Activated naive CD8-positive, alpha-beta T cell treated with anti-CD3 and anti-CD28 coated beads, Interleukin-2, amount 10 ng/mL, durations not matched to agents 7 days and 5 days (primary cell): ENCODE measurements around the gene PFDN4. TPM values are rescaled to one million over a fixed set of nuclear protein-coding genes. Genes with fewer than 3 reads are reported as not detected.
"Not testable (repeated sequence)": the region's sequence is repeated elsewhere in the genome, so short reads cannot be mapped to it uniquely, and the experiment has no call there.

ENCODE experiments used
- ATAC-seq: fragments of 150-1000 bp; cut with Tn5 transposase; one replicate; pipeline ENCODE4 v1.10.0; 2021; ENCODE audit warnings: low read depth, moderate library complexity
- POLR2A ChIA-PET: fragments of 350-600 bp; sonication (Branson Sonifier 250); formaldehyde crosslinking; loops from one replicate; lab custom pipeline; 2021; ENCODE audit warnings: antibody characterized with exemption; lab: Charles Lee
- DNase-seq: peaks from one replicate; pipeline ENCODE4 v3.0.0; 2021
- H3K27ac Mint-ChIP-seq: one replicate; pipeline ENCODE4 v1.8.0; 2022; ENCODE audit warnings: mild to moderate bottlenecking, mixed read lengths
- H3K27me3 Mint-ChIP-seq: one replicate; pipeline ENCODE4 v1.8.0; 2022; ENCODE audit warnings: mild to moderate bottlenecking, moderate library complexity, mixed read lengths
- H3K36me3 Mint-ChIP-seq: one replicate; pipeline ENCODE4 v1.8.0; 2021; ENCODE audit warnings: mild to moderate bottlenecking, mixed read lengths
- H3K4me1 Mint-ChIP-seq: one replicate; pipeline ENCODE4 v1.8.0; 2021; ENCODE audit warnings: mixed read lengths
- H3K4me3 Mint-ChIP-seq: one replicate; pipeline ENCODE4 v1.8.0; 2022; ENCODE audit warnings: mild to moderate bottlenecking, moderate library complexity, mixed read lengths
- H3K9me3 Mint-ChIP-seq: one replicate; pipeline ENCODE4 v1.8.0; 2021; ENCODE audit warnings: mixed read lengths
- total RNA-seq, 2 experiments: library from RNA; stranded (reverse); gene quantifications; one replicate each; pipeline ENCODE4 v1.2.3, GENCODE V29; 2021

PFDN4 gene
- total RNA-seq, 2 experiments from 2014 or later: 16.5 to 18.6 TPM

- no peaks in the 10 kb centered on the region for H3K9me3 Mint-ChIP-seq
- no peak overlapping the region for H3K4me3 Mint-ChIP-seq
- DNase-seq: no peak
- H3K27me3 Mint-ChIP-seq: no peaks in the 10 kb centered on the region
- POLR2A ChIA-PET: no interaction called here
- H3K36me3 Mint-ChIP-seq: peaks cover 6% of the 10 kb centered on the region
- H3K27ac Mint-ChIP-seq: no peak overlapping the region
- H3K4me1 Mint-ChIP-seq: peaks cover 4% of the 10 kb centered on the region
- ATAC-seq: no peak
Measured at GRCh38 chr20:54215157-54215789, 7.4 kb downstream of the PFDN4 start.

GRCh38 chr20:54217762-54218161 is 9.9 kb downstream of the PFDN4 start:
- no peak overlapping the region for H3K27ac Mint-ChIP-seq
- peaks cover 6% of the 10 kb centered on the region for H3K36me3 Mint-ChIP-seq
- H3K4me3 Mint-ChIP-seq: no peak overlapping the region
- no peaks in the 10 kb centered on the region for H3K9me3 Mint-ChIP-seq
- no peaks in the 10 kb centered on the region for H3K27me3 Mint-ChIP-seq
- no peak for DNase-seq
- POLR2A ChIA-PET: no interaction called here
- ATAC-seq: no peak
- peaks cover 17% of the 10 kb centered on the region for H3K4me1 Mint-ChIP-seq

- POLR2A ChIA-PET: interaction anchor here (0.9 kb wide), 1 partner anchor 11 kb away, joined by 3 read pairs; the partner anchor contains the start of gene PFDN4
- no peaks in the 10 kb centered on the region for H3K27me3 Mint-ChIP-seq
- DNase-seq: no peak
- no peak overlapping the region for H3K27ac Mint-ChIP-seq
- H3K36me3 Mint-ChIP-seq: peaks cover 6% of the 10 kb centered on the region
- peaks cover 17% of the 10 kb centered on the region for H3K4me1 Mint-ChIP-seq
- H3K4me3 Mint-ChIP-seq: no peak overlapping the region
- no peak for ATAC-seq
- H3K9me3 Mint-ChIP-seq: no peaks in the 10 kb centered on the region
Measured at GRCh38 chr20:54218470-54218869, 10.6 kb downstream of the PFDN4 start.

- Mint-ChIP-seq H3K4me1 (peaks cover 17% of the 10 kb centered on the region), H3K4me3 (no peak overlapping the region), H3K9me3 (no peaks in the 10 kb centered on the region), H3K27me3 (no peaks in the 10 kb centered on the region), H3K27ac (no peak overlapping the region), H3K36me3 (peaks cover 6% of the 10 kb centered on the region)
- POLR2A ChIA-PET: no interaction called here
- ATAC-seq (no peak), DNase-seq (no peak)
Measured at GRCh38 chr20:54219751-54220426, 12.0 kb downstream of the PFDN4 start.

GRCh38 chr20:54220722-54221121 is 12.8 kb downstream of the PFDN4 start:
- no peaks in the 10 kb centered on the region for H3K9me3 Mint-ChIP-seq
- POLR2A ChIA-PET: no interaction called here
- H3K27ac Mint-ChIP-seq: no peak overlapping the region
- peaks cover 17% of the 10 kb centered on the region for H3K4me1 Mint-ChIP-seq
- ATAC-seq (no peak), DNase-seq (no peak)
- H3K36me3 Mint-ChIP-seq: peaks cover 4% of the 10 kb centered on the region
- no peak overlapping the region for H3K4me3 Mint-ChIP-seq
- no peaks in the 10 kb centered on the region for H3K27me3 Mint-ChIP-seq

GRCh38 chr20:54221353-54221752 is 13.5 kb downstream of the PFDN4 start:
- Mint-ChIP-seq H3K36me3 (peaks cover 2% of the 10 kb centered on the region), H3K9me3 (no peaks in the 10 kb centered on the region), H3K27me3 (no peaks in the 10 kb centered on the region), H3K4me1 (peaks cover 17% of the 10 kb centered on the region), H3K4me3 (peak overlapping the region; percentile 63), H3K27ac (peak overlapping the region; percentile 86)
- ATAC-seq (peak; percentile 87), DNase-seq (no peak)
- POLR2A ChIA-PET: interaction anchor here (1.0 kb wide), 1 partner anchor 13 kb away, joined by 5 read pairs; the partner anchor contains the start of gene PFDN4

GRCh38 chr20:54221996-54222890 is 14.4 kb downstream of the PFDN4 start:
- no peak for ATAC-seq
- Mint-ChIP-seq H3K4me1 (peaks cover 20% of the 10 kb centered on the region), H3K9me3 (peaks cover under 1% of the 10 kb centered on the region), H3K27ac (peak overlapping the region; percentile 86), H3K36me3 (peaks cover 2% of the 10 kb centered on the region), H3K4me3 (peak overlapping the region; percentile 63), H3K27me3 (no peaks in the 10 kb centered on the region)
- POLR2A ChIA-PET: interaction anchor here (1.0 kb wide), 1 partner anchor 14 kb away, joined by 5 read pairs; the partner anchor contains the start of gene PFDN4
- no peak for DNase-seq

- peaks cover 1% of the 10 kb centered on the region for H3K9me3 Mint-ChIP-seq
- POLR2A ChIA-PET: no interaction called here
Measured at GRCh38 chr20:54223285-54223684, 15.4 kb downstream of the PFDN4 start.

GRCh38 chr20:54223751-54224150 is 15.9 kb downstream of the PFDN4 start:
- Mint-ChIP-seq H3K27ac (no peak overlapping the region), H3K36me3 (peaks cover 2% of the 10 kb centered on the region), H3K9me3 (peaks cover 1% of the 10 kb centered on the region), H3K4me1 (peaks cover 21% of the 10 kb centered on the region), H3K27me3 (no peaks in the 10 kb centered on the region), H3K4me3 (no peak overlapping the region)
- no peak for DNase-seq
- ATAC-seq: no peak
- POLR2A ChIA-PET: no interaction called here

More at GRCh38 chr20:54223285-54223684, 15.4 kb downstream of the PFDN4 start:
- Mint-ChIP-seq H3K27me3 (no peaks in the 10 kb centered on the region), H3K27ac (no peak overlapping the region), H3K4me3 (no peak overlapping the region), H3K36me3 (peaks cover 2% of the 10 kb centered on the region), H3K4me1 (peaks cover 21% of the 10 kb centered on the region)
- ATAC-seq: no peak
- DNase-seq: no peak

- H3K4me3 Mint-ChIP-seq, H3K36me3 Mint-ChIP-seq, H3K27me3 Mint-ChIP-seq, ATAC-seq, H3K27ac Mint-ChIP-seq, H3K9me3 Mint-ChIP-seq, POLR2A ChIA-PET, DNase-seq: not testable (repeated sequence)
- H3K4me1 Mint-ChIP-seq: peaks cover 21% of the 10 kb centered on the region
Measured at GRCh38 chr20:54224642-54225041, 16.8 kb downstream of the PFDN4 start.

GRCh38 chr20:54227241-54227640 is 19.4 kb downstream of the PFDN4 start:
- DNase-seq (no peak), ATAC-seq (no peak)
- H3K4me3 Mint-ChIP-seq: no peak overlapping the region
- peaks cover 5% of the 10 kb centered on the region for H3K4me1 Mint-ChIP-seq
- H3K9me3 Mint-ChIP-seq: peaks cover 3% of the 10 kb centered on the region
- peaks cover 2% of the 10 kb centered on the region for H3K27me3 Mint-ChIP-seq
- POLR2A ChIA-PET: no interaction called here
- H3K27ac Mint-ChIP-seq: no peak overlapping the region
- no peaks in the 10 kb centered on the region for H3K36me3 Mint-ChIP-seq

GRCh38 chr20:54227751-54228150 is 19.9 kb downstream of the PFDN4 start:
- Mint-ChIP-seq H3K9me3 (peaks cover 6% of the 10 kb centered on the region), H3K4me3 (no peak overlapping the region), H3K36me3 (no peaks in the 10 kb centered on the region), H3K27ac (no peak overlapping the region), H3K27me3 (peaks cover 2% of the 10 kb centered on the region), H3K4me1 (peaks cover 4% of the 10 kb centered on the region)
- POLR2A ChIA-PET: no interaction called here
- ATAC-seq: no peak
- no peak for DNase-seq

GRCh38 chr20:54228841-54229240 is 21.0 kb downstream of the PFDN4 start:
- H3K4me3 Mint-ChIP-seq: no peak overlapping the region
- no peak for ATAC-seq
- no peaks in the 10 kb centered on the region for H3K36me3 Mint-ChIP-seq
- peaks cover 2% of the 10 kb centered on the region for H3K27me3 Mint-ChIP-seq
- POLR2A ChIA-PET: no interaction called here
- H3K9me3 Mint-ChIP-seq: peaks cover 6% of the 10 kb centered on the region
- DNase-seq: no peak
- H3K27ac Mint-ChIP-seq: no peak overlapping the region
- peaks cover 4% of the 10 kb centered on the region for H3K4me1 Mint-ChIP-seq
